Stimulated activated CD8-positive, alpha-beta memory T cell treated with anti-CD3 and anti-CD28 coated beads, Interleukin-15, amount 100 ng/mL, for 48 hours (primary cell): ENCODE measurements around the gene MZT1.

Experiments used
- DNase-seq, 2 donors: peaks; one replicate each; pipeline ENCODE4 v3.0.0-alpha.2; 2020; ENCODE audit warnings: low read depth in 2 of 2

Gene MZT1

GRCh38 chr13:72680353-72680752, 47.1 kb downstream of the MZT1 start:
- no peak for DNase-seq

- no peak for DNase-seq
Observed at GRCh38 chr13:72678312-72678711, 49.1 kb downstream of the MZT1 start.

GRCh38 chr13:72677431-72677830, 50.0 kb downstream of the MZT1 start:
- DNase-seq = no peak

- DNase-seq = no peak
Observed at GRCh38 chr13:72666391-72666790, 61.0 kb downstream of the MZT1 start.

- no peak for DNase-seq
Observed at GRCh38 chr13:72662548-72662947, 64.9 kb downstream of the MZT1 start.
